GM19452 (cell line): ENCODE results near the gene LAMA2.

Source experiments
- ATAC-seq: cut with Tn5 transposase; IDR thresholded peaks from one replicate; pipeline ENCODE4 v1.9.1; 2021; ENCODE audit not compliant: unreplicated experiment

The LAMA2 gene

GRCh38 chr6:128882991-128883611, at the start of gene LAMA2:
LAMA2 (plus strand) TSS chr6:128883138; CDS start chr6:128883246, 108 bp downstream.
- ATAC-seq, result no peak

GRCh38 chr6:128836761-128837160, 46.2 kb upstream of the LAMA2 start:
- ATAC-seq, result no peak

- ATAC-seq, result no peak
Observed at GRCh38 chr6:128841518-128841917, 41.4 kb upstream of the LAMA2 start.

GRCh38 chr6:128844598-128844997, 38.3 kb upstream of the LAMA2 start:
- ATAC-seq, result no peak

- ATAC-seq, result no peak
Observed at GRCh38 chr6:128847431-128848210, 35.3 kb upstream of the LAMA2 start.

GRCh38 chr6:128848212-128848935, 34.6 kb upstream of the LAMA2 start:
- ATAC-seq, result no peak

GRCh38 chr6:128855581-128856085, 27.3 kb upstream of the LAMA2 start:
- no peak for ATAC-seq

- no peak for ATAC-seq
Observed at GRCh38 chr6:128857806-128858205, 25.1 kb upstream of the LAMA2 start.

GRCh38 chr6:128860782-128861181, 22.2 kb upstream of the LAMA2 start:
- no peak for ATAC-seq

GRCh38 chr6:128863983-128864382, 19.0 kb upstream of the LAMA2 start:
- ATAC-seq, result no peak

GRCh38 chr6:128870746-128871145, 12.2 kb upstream of the LAMA2 start:
- no peak for ATAC-seq

- ATAC-seq, result no peak
Observed at GRCh38 chr6:128874863-128875262, 8.1 kb upstream of the LAMA2 start.

GRCh38 chr6:128882560-128882959, 378 bp upstream of the LAMA2 start:
- ATAC-seq, result no peak

GRCh38 chr6:128883906-128884305, 968 bp downstream of the LAMA2 start:
- no peak for ATAC-seq

GRCh38 chr6:128885381-128885780, 2.4 kb downstream of the LAMA2 start:
- no peak for ATAC-seq

GRCh38 chr6:128886706-128887105, 3.8 kb downstream of the LAMA2 start:
- no peak for ATAC-seq

GRCh38 chr6:128888444-128889175, 5.7 kb downstream of the LAMA2 start:
- no peak for ATAC-seq

- ATAC-seq, result no peak
Observed at GRCh38 chr6:128889870-128890269, 6.9 kb downstream of the LAMA2 start.

GRCh38 chr6:128892079-128892478, 9.1 kb downstream of the LAMA2 start:
- ATAC-seq, result no peak

- ATAC-seq, result no peak
Observed at GRCh38 chr6:128899341-128900050, 16.6 kb downstream of the LAMA2 start.
